ENCODE data around the gene LIF.

LIF gene

DNA sequence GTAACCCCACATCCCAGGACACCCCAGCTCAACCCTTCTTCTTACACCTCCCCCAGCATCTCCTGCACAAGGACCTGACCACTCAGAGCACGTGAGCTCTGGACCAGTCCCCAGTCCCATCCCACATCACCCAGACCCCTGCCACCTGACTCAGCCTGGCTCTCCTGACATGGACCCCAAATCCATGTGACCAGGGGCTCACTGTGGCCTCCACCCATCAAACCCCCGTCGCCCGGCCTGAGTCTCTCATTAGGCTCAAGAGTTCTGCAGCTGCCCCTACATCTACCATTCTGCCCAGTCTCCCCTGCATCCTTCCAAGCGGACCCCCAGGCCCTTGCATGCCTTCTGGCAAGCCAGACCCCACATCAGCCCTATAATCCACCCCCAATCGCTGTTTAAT lies 1.9 kb upstream of the LIF start:
- Histone ChIP-seq H3K27ac (no peak overlapping the region), H3K36me3 (no peaks in the 10 kb centered on the region), H3K27me3 (peaks cover 0 to 58% of the 10 kb centered on the region in 2 donors), H3K4me1 (peaks cover 0 to 47% (median 32%) of the 10 kb centered on the region in 4 donors), H3K9me3 (no peaks in the 10 kb centered on the region), H3K4me3 (no peak overlapping the region)
- TF ChIP-seq, protein P1, sequence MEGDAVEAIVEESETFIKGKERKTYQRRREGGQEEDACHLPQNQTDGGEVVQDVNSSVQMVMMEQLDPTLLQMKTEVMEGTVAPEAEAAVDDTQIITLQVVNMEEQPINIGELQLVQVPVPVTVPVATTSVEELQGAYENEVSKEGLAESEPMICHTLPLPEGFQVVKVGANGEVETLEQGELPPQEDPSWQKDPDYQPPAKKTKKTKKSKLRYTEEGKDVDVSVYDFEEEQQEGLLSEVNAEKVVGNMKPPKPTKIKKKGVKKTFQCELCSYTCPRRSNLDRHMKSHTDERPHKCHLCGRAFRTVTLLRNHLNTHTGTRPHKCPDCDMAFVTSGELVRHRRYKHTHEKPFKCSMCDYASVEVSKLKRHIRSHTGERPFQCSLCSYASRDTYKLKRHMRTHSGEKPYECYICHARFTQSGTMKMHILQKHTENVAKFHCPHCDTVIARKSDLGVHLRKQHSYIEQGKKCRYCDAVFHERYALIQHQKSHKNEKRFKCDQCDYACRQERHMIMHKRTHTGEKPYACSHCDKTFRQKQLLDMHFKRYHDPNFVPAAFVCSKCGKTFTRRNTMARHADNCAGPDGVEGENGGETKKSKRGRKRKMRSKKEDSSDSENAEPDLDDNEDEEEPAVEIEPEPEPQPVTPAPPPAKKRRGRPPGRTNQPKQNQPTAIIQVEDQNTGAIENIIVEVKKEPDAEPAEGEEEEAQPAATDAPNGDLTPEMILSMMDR (IDR thresholded peaks at IDR 0.05), result no peak
- intact Hi-C loops (cut with DNase I; ENCODE audit: low total_unique reads), result no loop called here
- no peak for DNase-seq

DNA sequence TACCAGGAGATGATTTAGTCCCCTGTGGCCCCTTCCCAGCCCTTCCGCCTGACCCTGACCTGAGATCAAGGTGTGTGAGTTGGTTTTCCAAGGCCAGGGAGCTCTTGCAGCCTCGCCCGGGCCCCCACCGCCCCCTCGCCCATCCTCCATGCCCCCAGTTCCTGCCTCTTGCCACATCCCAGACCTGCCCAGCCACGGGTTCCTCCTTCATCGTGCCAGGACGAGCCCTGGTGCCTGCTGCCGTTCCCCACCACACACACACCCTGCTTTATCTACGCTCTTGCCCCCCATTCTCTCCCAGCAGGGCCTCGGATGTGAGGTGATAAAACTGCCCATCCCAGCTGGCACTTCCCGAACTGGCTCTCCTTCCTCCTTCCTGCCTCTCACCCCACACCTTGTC lies 1.4 kb upstream of the LIF start:
- no peak for DNase-seq
- Histone ChIP-seq H3K4me1 (peaks cover 0 to 41% (median 27%) of the 10 kb centered on the region in 4 donors), H3K4me3 (no peak overlapping the region), H3K27me3 (peaks cover 0 to 58% of the 10 kb centered on the region in 2 donors), H3K36me3 (no peaks in the 10 kb centered on the region), H3K9me3 (no peaks in the 10 kb centered on the region), H3K27ac (no peak overlapping the region)
- TF ChIP-seq, protein P1 (IDR thresholded peaks at IDR 0.05), result no peak
- intact Hi-C loops (cut with DNase I; ENCODE audit: low total_unique reads), result no loop called here

DNA sequence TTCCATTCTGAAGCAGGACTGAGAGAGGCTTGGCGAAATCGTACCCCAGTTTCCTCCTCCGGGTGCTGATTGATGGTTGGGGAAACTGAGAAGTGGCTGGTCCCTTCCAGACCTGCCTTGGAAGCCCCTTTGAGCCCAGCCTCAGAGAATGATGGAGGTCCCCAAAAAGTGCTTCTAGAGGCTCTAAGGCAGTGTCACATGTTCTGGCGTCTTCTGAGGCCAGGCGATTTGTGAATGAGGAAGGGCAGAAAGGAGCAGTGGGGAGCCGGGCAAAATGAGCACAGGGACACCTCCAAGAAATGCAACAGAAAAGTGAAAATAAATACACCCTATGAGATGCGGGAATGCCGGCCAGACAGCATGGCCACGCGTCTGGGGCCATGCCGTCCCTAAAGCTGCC lies 1.0 kb upstream of the LIF start:
- Histone ChIP-seq H3K9me3 (no peaks in the 10 kb centered on the region), H3K27ac (no peak overlapping the region), H3K4me1 (peaks cover 0 to 37% (median 23%) of the 10 kb centered on the region in 4 donors), H3K27me3 (peaks cover 0 to 58% of the 10 kb centered on the region in 2 donors), H3K36me3 (no peaks in the 10 kb centered on the region), H3K4me3 (no peak overlapping the region)
- no peak for DNase-seq
- intact Hi-C loops (cut with DNase I; ENCODE audit: low total_unique reads), result no loop called here
- TF ChIP-seq, protein P1 (IDR thresholded peaks at IDR 0.05), result no peak

DNA sequence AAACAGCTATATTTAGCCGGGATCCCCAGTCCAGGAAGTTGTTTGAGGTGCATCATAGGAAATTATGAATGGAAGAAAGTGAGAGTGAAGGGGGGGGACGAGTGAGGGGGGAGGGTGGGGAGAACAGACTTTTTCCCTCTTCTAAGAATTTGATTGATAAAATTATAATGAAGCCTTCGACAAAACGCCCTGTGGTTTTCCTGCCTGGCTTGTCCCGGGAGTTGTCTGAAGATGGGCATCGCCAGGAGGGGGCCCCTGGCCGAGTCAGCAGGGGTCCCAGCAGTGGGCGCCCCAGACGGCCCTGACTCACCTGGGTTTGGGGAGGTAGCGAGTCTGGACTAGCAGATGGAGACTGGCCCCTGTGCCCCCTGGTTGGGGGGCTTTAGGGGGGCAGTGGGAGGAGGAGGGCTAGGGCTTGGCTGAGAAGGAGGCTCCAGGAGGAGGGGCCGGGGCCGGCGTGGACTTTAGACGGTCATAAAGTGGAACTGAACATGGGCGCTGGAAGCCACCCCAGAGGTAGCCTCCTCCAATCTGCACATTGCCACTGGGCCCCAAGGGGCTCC lies 336 bp upstream of the LIF start:
- peaks cover 0 to 37% (median 21%) of the 10 kb centered on the region in 4 donors for H3K4me1 ChIP-seq
- H3K9me3 ChIP-seq, result no peaks in the 10 kb centered on the region
- intact Hi-C loops (cut with DNase I; ENCODE audit: low total_unique reads), result no loop called here
- no peaks in the 10 kb centered on the region for H3K36me3 ChIP-seq
- TF ChIP-seq, protein P1 (IDR thresholded peaks at IDR 0.05), result no peak
- H3K27ac ChIP-seq, result no peak overlapping the region
- H3K4me3 ChIP-seq, result peak overlapping the region; percentile 35 to 54
- no peak for DNase-seq
- peaks cover 0 to 58% of the 10 kb centered on the region in 2 donors for H3K27me3 ChIP-seq

DNA sequence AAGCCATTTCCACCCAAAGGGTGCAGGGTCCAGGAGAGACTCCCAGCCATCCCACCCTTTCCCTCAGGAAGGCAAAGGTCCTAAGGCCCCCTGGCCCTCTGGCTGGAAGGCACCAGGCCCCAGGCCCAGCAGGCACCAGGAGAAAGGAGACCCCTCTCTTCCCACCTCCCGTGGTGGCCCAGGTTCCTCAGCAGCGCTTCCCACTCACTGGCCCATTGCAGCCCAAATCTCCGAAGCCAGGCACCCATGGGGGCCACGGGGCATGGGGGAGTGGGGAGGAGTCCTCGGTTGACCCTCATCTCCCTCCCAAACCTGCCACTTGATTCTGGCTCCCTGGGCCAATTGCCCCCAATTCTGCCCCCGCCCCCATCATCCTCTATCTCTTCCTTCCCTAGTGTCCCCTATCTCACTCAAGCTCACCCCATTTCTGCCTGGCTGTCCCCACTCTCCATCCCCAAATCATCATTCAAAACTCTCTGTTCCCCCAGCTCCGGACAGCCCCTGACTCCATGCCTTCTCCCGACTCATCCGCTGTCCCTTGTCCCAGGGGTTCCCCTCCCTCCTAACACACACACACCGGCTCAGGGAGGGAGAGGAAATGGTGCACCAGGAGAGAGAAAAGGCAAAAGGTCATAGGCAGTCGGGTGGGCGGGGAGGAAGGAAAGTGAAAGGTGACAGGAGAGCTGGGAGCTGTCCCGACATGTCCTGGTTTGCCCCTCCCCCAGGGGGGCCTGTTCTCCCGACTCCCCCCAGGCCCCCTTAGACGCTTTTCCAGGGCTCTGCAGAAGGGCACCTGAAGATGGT lies 1.2 kb downstream of the LIF start:
- intact Hi-C loops (cut with DNase I; ENCODE audit: low total_unique reads), result no loop called here
- Histone ChIP-seq H3K4me3 (peak overlapping the region; percentile 35 to 54), H3K36me3 (no peaks in the 10 kb centered on the region), H3K27ac (no peak overlapping the region), H3K27me3 (peaks cover 0 to 58% of the 10 kb centered on the region in 2 donors), H3K9me3 (no peaks in the 10 kb centered on the region), H3K4me1 (peaks cover 0 to 29% (median 18%) of the 10 kb centered on the region in 4 donors)
- no peak for DNase-seq
- TF ChIP-seq, protein P1 (IDR thresholded peaks at IDR 0.05), result no peak
